Neural cell (in vitro differentiated cells): ENCODE measurements around the gene BCHE. TPM values are rescaled to one million over a fixed set of nuclear protein-coding genes. Genes with fewer than 3 reads are reported as not detected.

Experiments used
- H2AFZ ChIP-seq: fragments of 200-600, 300-800 bp; sonication (generic), shearing (Covaris generic); 2 replicates; pipeline ENCODE4 v1.6.0; 2014; ENCODE audit warnings: low read depth, mild to moderate bottlenecking, antibody characterized with exemption, low read length, moderate library complexity
- H3F3A ChIP-seq: fragments of 200-600 bp; shearing (Covaris generic); 2 replicates; pipeline ENCODE4 v1.6.1; 2016; ENCODE audit warnings: mild to moderate bottlenecking, moderate library complexity, mixed read lengths, antibody characterized with exemption, low read length; ENCODE audit not compliant: insufficient read depth, poor library complexity, severe bottlenecking
- H3K27ac ChIP-seq: fragments of 200-600, 300-800 bp; sonication (generic), shearing (Covaris generic); 2 replicates; pipeline ENCODE4 v1.5.1; 2014; ENCODE audit warnings: mild to moderate bottlenecking, low read length, moderate library complexity
- H3K27me3 ChIP-seq: fragments of 300-800, 200-600 bp; sonication (generic), shearing (Covaris generic); 2 replicates; pipeline ENCODE4 v1.6.0; 2014; ENCODE audit warnings: mild to moderate bottlenecking, low read depth, low read length, moderate library complexity; ENCODE audit not compliant: insufficient read depth
- H3K36me3 ChIP-seq: fragments of 300-800, 200-600 bp; sonication (generic), shearing (Covaris generic); 2 replicates; pipeline ENCODE4 v1.5.1; 2014; ENCODE audit warnings: mild to moderate bottlenecking, antibody characterized with exemption, low read length, moderate library complexity; ENCODE audit not compliant: insufficient read depth
- H3K4me2 ChIP-seq: fragments of 300-800, 200-600 bp; sonication (generic), shearing (Covaris generic); 2 replicates; pipeline ENCODE4 v1.6.0; 2014; ENCODE audit warnings: mild to moderate bottlenecking, low read length
- H3K4me3 ChIP-seq: fragments of 300-800, 200-600 bp; sonication (generic), shearing (Covaris generic); 2 replicates; pipeline ENCODE4 v1.5.1; 2014; ENCODE audit warnings: mild to moderate bottlenecking, low read length, moderate library complexity
- H3K79me2 ChIP-seq: fragments of 200-600 bp; shearing (Covaris generic); replicated peaks from 2 replicates; pipeline ENCODE4 v1.6.0; 2014; ENCODE audit warnings: mild to moderate bottlenecking, low read length, moderate library complexity; ENCODE audit not compliant: insufficient read depth
- H3K9ac ChIP-seq: fragments of 300-800, 200-600 bp; sonication (generic), shearing (Covaris generic); 2 replicates; pipeline ENCODE4 v1.6.1; 2016; ENCODE audit warnings: mild to moderate bottlenecking, low read length, mixed read lengths
- H3K9me2 ChIP-seq: fragments of 200-600 bp; shearing (Covaris generic); 2 replicates; pipeline ENCODE4 v1.6.1; 2016; ENCODE audit warnings: mild to moderate bottlenecking, low read length, mixed read lengths; ENCODE audit not compliant: insufficient read depth
- H3K9me3 ChIP-seq: fragments of 200-600, 300-800 bp; sonication (generic), shearing (Covaris generic); 2 replicates; pipeline ENCODE4 v1.6.1; 2016; ENCODE audit warnings: mild to moderate bottlenecking, mixed run types, low read length, moderate library complexity, mixed read lengths
- H4K20me1 ChIP-seq: fragments of 200-600 bp; shearing (Covaris generic); 2 replicates; pipeline ENCODE4 v1.6.1; 2016; ENCODE audit warnings: mild to moderate bottlenecking, mixed run types; ENCODE audit not compliant: insufficient read depth
- CTCF ChIP-seq: fragments of 450-650 bp; IDR thresholded peaks from 2 replicates; pipeline ENCODE4 v1.5.1; 2014; ENCODE audit warnings: antibody characterized with exemption, mild to moderate bottlenecking, moderate library complexity; ENCODE audit not compliant: poor library complexity, severe bottlenecking
- EP300 ChIP-seq: fragments of 450-650 bp; conservative IDR thresholded peaks from 2 replicates; pipeline ENCODE4 v1.6.1; 2014; ENCODE audit warnings: antibody characterized with exemption, mild to moderate bottlenecking, moderate library complexity; ENCODE audit not compliant: poor library complexity, severe bottlenecking
- EZH2 ChIP-seq: fragments of 200-600, 300-800 bp; shearing (Covaris generic), sonication (generic); IDR thresholded peaks from 2 replicates; pipeline ENCODE4 v1.6.1; 2014; ENCODE audit warnings: antibody characterized with exemption, low read length, borderline replicate concordance, mild to moderate bottlenecking; ENCODE audit not compliant: insufficient read depth, poor library complexity, severe bottlenecking
- MXI1 ChIP-seq: fragments of 450-650 bp; conservative IDR thresholded peaks from 2 replicates; pipeline ENCODE4 v1.6.1; 2014; ENCODE audit warnings: antibody characterized with exemption, mild to moderate bottlenecking; ENCODE audit not compliant: poor library complexity, severe bottlenecking
- POLR2AphosphoS5 ChIP-seq: IDR thresholded peaks from 2 replicates; pipeline ENCODE4 v1.6.1; 2012
- RAD21 ChIP-seq: fragments of 450-650 bp; conservative IDR thresholded peaks from 2 replicates; pipeline ENCODE4 v1.6.1; 2014; ENCODE audit warnings: antibody characterized with exemption, mild to moderate bottlenecking, moderate library complexity
- REST ChIP-seq: IDR thresholded peaks from 2 replicates; pipeline ENCODE4 v1.6.1; 2012; ENCODE audit warnings: borderline replicate concordance
- SMC3 ChIP-seq: fragments of 450-650 bp; conservative IDR thresholded peaks from 2 replicates; pipeline ENCODE4 v1.6.1; 2014; ENCODE audit warnings: antibody characterized with exemption, mild to moderate bottlenecking, moderate library complexity; ENCODE audit not compliant: poor library complexity
- TAF1 ChIP-seq: IDR thresholded peaks from 2 replicates; pipeline ENCODE4 v1.6.1; 2012; ENCODE audit warnings: low read depth
- polyA plus RNA-seq: library from polyadenylated mRNA; depleted of rRNA; stranded (reverse); fragments of >200 nt; gene quantifications from 2 replicates; pipeline ENCODE4 v1.2.3, GENCODE V29; 2014

BCHE gene
- polyA plus RNA-seq, 1 donor from 2014 or later: 2.6 TPM

GRCh38 chr3:165749241-165749640 is 88.0 kb downstream of the BCHE start:
- Histone ChIP-seq H3K36me3 (no peaks in the 10 kb centered on the region), H3K4me3 (no peak overlapping the region), H3K9me2 (no peaks in the 10 kb centered on the region), H3K27me3 (no peaks in the 10 kb centered on the region), H3F3A (no peaks in the 10 kb centered on the region), H4K20me1 (no peaks in the 10 kb centered on the region), H3K9me3 (no peaks in the 10 kb centered on the region), H3K4me2 (no peak overlapping the region), H3K79me2 (no peaks in the 10 kb centered on the region), H3K27ac (no peak overlapping the region), H2AFZ (no peak overlapping the region), H3K9ac (no peak overlapping the region)
- TF ChIP-seq REST: no peak
- no peak for TF ChIP-seq POLR2AphosphoS5
- no peak for TF ChIP-seq SMC3
- no peak for TF ChIP-seq RAD21
- TF ChIP-seq MXI1: no peak
- no peak for TF ChIP-seq CTCF
- TF ChIP-seq EP300: no peak
- no peak for TF ChIP-seq TAF1

GRCh38 chr3:165748094-165748493 is 89.1 kb downstream of the BCHE start:
- no peak for TF ChIP-seq TAF1
- TF ChIP-seq EZH2: no peak
- TF ChIP-seq REST: no peak
- no peak for TF ChIP-seq POLR2AphosphoS5
- TF ChIP-seq RAD21: no peak
- TF ChIP-seq EP300: no peak
- no peak for TF ChIP-seq SMC3
- TF ChIP-seq CTCF: no peak
- no peak for TF ChIP-seq MXI1
- no peaks in the 10 kb centered on the region for H3K79me2 ChIP-seq
- no peak overlapping the region for H3K4me3 ChIP-seq
- no peaks in the 10 kb centered on the region for H3F3A ChIP-seq
- H3K9me3 ChIP-seq: no peaks in the 10 kb centered on the region
- no peaks in the 10 kb centered on the region for H3K27me3 ChIP-seq
- H4K20me1 ChIP-seq: no peaks in the 10 kb centered on the region
- H3K27ac ChIP-seq: no peak overlapping the region
- H2AFZ ChIP-seq: no peak overlapping the region
- H3K4me2 ChIP-seq: no peak overlapping the region
- H3K9ac ChIP-seq: no peak overlapping the region
- no peaks in the 10 kb centered on the region for H3K36me3 ChIP-seq
- no peaks in the 10 kb centered on the region for H3K9me2 ChIP-seq
